ENCODE measurements around the gene SVEP1. TPM values are rescaled to one million over a fixed set of nuclear protein-coding genes. Genes with fewer than 3 reads are reported as not detected.

The SVEP1 gene
- total RNA-seq, 2 donors from 2014 or later, result 0.44 to 0.46 TPM

DNA sequence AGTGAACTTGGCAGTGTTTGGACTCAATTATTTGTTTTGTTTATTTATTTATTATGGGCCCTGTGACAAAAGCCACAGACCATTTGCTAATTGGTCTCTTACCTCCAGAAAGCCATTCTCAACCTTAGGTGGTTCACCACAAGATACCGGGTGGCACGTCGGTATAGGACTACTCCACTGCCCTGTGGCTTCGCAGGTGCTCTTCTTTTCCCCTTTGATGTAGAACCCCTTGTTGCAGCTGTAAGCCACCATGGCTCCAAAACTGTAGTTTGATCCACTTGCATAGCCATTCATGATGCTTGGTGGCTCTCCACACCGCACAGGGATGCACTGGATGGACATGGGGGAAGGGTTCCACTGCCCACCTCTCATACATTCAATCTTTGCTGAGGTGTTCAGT is 168.6 kb downstream of the SVEP1 start:
- H3K27ac Mint-ChIP-seq, result no peak overlapping the region
- no peak overlapping the region for H3K9ac ChIP-seq (ENCODE audit: extremely low read depth, low read length, poor library complexity, severe bottlenecking)
- H3K27me3 Mint-ChIP-seq (ENCODE audit: insufficient read depth), result no peaks in the 10 kb centered on the region
- TF ChIP-seq CTCF (conservative IDR thresholded peaks at IDR 0.05), result no peak
- no peaks in the 10 kb centered on the region for H3K36me3 ChIP-seq (ENCODE audit: control insufficient read depth, insufficient read depth, low read length)
- no peaks in the 10 kb centered on the region for H3K4me1 Mint-ChIP-seq
- peaks cover 2% of the 10 kb centered on the region for H3K9me3 Mint-ChIP-seq
- H3K27me3 ChIP-seq (ENCODE audit: control insufficient read depth, insufficient read depth, low read length, poor library complexity, severe bottlenecking), result no peaks in the 10 kb centered on the region
- no peak for DNase-seq
- H3K36me3 Mint-ChIP-seq (ENCODE audit: low read depth), result no peaks in the 10 kb centered on the region
- no peak overlapping the region for H3K4me3 ChIP-seq (ENCODE audit: low read length)
- WGBS, 2 experiments (ENCODE audit: insufficient coverage in 1 of 2, insufficient read length in 1 of 2), result 94 to 96% methylated on average over 4 to 5 of the region's 5 CpGs
- H3K9me3 ChIP-seq (ENCODE audit: control insufficient read depth, low read length), result no peaks in the 10 kb centered on the region
- H3K27ac ChIP-seq (ENCODE audit: low read depth, low read length), result no peak overlapping the region
- no peaks in the 10 kb centered on the region for H3K4me1 ChIP-seq (ENCODE audit: control insufficient read depth, insufficient read depth, low read length)
- H3K4me3 Mint-ChIP-seq, result no peak overlapping the region

DNA sequence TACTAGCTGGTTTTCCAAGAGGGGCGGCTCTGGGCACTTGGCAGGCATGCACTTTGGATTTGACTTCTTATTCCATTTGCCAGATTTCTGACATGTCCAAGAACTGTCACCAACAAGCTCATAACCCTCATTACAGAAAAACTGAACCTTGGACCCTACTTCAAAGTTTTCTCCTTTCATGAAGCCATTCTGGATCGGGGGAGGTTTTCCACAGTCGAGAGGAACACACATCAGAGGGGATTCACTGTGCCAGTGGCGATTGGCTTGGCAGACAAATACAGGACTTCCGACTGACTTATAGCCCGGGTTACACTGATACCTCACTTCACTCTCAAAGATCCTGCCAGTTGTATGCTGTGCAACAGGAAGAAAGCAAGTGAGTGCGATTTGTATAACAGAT is 170.9 kb downstream of the SVEP1 start:
- 87 to 100% methylated on average over 3 to 7 of the region's 7 CpGs for WGBS, 2 experiments (ENCODE audit: insufficient coverage in 1 of 2, insufficient read length in 1 of 2)
- H3K27ac Mint-ChIP-seq, result no peak overlapping the region

DNA sequence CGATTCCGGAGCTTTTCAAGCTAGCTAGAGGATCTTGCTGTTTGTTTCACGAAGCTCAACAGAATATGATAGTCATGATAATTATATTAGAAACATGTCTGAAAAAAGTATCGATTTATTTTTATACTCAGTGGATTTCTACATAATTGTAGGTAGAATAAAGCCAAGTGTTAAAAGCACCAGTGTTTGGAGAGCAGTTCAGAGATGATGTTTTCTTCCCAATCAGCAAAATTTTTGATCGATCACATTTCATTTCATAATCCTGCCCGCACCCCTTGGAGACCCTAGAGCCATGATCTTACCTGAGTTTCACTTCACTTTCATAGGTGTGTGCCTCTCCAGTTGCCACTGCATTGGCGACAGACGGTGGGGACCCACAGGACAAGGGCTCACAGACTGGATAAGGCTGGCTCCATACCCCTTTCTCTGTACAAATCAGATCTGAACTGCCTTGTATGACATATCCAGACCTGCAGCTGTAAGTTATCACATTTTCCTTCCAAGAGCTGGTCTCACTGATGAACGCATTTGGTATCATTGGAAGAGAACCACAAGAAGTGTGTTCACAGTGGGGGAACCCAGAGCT is 173.6 kb downstream of the SVEP1 start:
- H3K27ac Mint-ChIP-seq, result no peak overlapping the region
- H3K9ac ChIP-seq (ENCODE audit: extremely low read depth, low read length, poor library complexity, severe bottlenecking), result no peak overlapping the region

More for the DNA sequence above, 170.9 kb downstream of the SVEP1 start:
- Histone ChIP-seq H3K9me3 (ENCODE audit: control insufficient read depth, low read length) (no peaks in the 10 kb centered on the region), H3K4me3 (ENCODE audit: low read length) (no peak overlapping the region), H3K27me3 (ENCODE audit: control insufficient read depth, insufficient read depth, low read length, poor library complexity, severe bottlenecking) (no peaks in the 10 kb centered on the region), H3K9ac (ENCODE audit: extremely low read depth, low read length, poor library complexity, severe bottlenecking) (no peak overlapping the region), H3K36me3 (ENCODE audit: control insufficient read depth, insufficient read depth, low read length) (no peaks in the 10 kb centered on the region), H3K4me1 (ENCODE audit: control insufficient read depth, insufficient read depth, low read length) (no peaks in the 10 kb centered on the region), H3K27ac (ENCODE audit: low read depth, low read length) (no peak overlapping the region)
- DNase-seq, result no peak
- no peak overlapping the region for H3K4me3 Mint-ChIP-seq
- no peak for TF ChIP-seq CTCF (conservative IDR thresholded peaks at IDR 0.05)
- H3K9me3 Mint-ChIP-seq, result no peaks in the 10 kb centered on the region
- H3K27me3 Mint-ChIP-seq (ENCODE audit: insufficient read depth), result no peaks in the 10 kb centered on the region
- H3K4me1 Mint-ChIP-seq, result no peaks in the 10 kb centered on the region
- H3K36me3 Mint-ChIP-seq (ENCODE audit: low read depth), result no peaks in the 10 kb centered on the region

More for the DNA sequence above, 173.6 kb downstream of the SVEP1 start:
- DNase-seq, result no peak
- H3K4me3 ChIP-seq (ENCODE audit: low read length), result no peak overlapping the region
- H3K4me1 ChIP-seq (ENCODE audit: control insufficient read depth, insufficient read depth, low read length), result no peaks in the 10 kb centered on the region
- H3K9me3 ChIP-seq (ENCODE audit: control insufficient read depth, low read length), result no peaks in the 10 kb centered on the region
- no peak overlapping the region for H3K27ac ChIP-seq (ENCODE audit: low read depth, low read length)
- H3K36me3 ChIP-seq (ENCODE audit: control insufficient read depth, insufficient read depth, low read length), result no peaks in the 10 kb centered on the region
- Mint-ChIP-seq H3K9me3 (no peaks in the 10 kb centered on the region), H3K27me3 (ENCODE audit: insufficient read depth) (no peaks in the 10 kb centered on the region), H3K4me3 (no peak overlapping the region), H3K4me1 (no peaks in the 10 kb centered on the region), H3K36me3 (ENCODE audit: low read depth) (no peaks in the 10 kb centered on the region)
- H3K27me3 ChIP-seq (ENCODE audit: control insufficient read depth, insufficient read depth, low read length, poor library complexity, severe bottlenecking), result no peaks in the 10 kb centered on the region
- WGBS, 2 experiments (ENCODE audit: insufficient coverage in 1 of 2, insufficient read length in 1 of 2), result 81 to 84% methylated on average over 8 to 9 of the region's 9 CpGs
- no peak for TF ChIP-seq CTCF (conservative IDR thresholded peaks at IDR 0.05)
